ENCODE results near the gene GOLGA6L7.
"Not testable (repeated sequence)": the region's sequence is repeated elsewhere in the genome, so short reads cannot be mapped to it uniquely, and the experiment has no call there.

Gene GOLGA6L7

DNA sequence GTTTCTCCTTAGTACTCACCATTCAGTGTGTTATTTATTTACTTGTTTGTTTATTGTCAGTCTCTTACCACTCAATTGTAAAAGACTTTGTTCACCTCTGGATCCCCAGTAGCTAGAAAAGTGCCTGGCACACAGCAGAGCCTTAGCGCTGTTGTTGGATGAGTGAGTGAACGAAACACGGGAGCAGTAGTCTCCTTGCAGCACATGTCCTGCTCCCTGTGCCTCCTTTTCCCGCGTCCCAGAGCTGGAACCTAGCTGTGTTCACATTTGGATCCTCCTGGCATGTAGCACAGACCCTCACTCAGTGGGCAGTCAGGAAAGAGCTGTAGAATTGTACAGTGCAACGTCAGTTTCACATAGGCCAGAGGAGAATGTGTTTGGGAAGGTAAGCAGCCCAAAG, 41.4 kb upstream of the GOLGA6L7 start:
- not testable (repeated sequence) for H3K9me3 ChIP-seq (ENCODE audit: control insufficient read depth, insufficient read depth, low read depth, low read length); H3K36me3 ChIP-seq (ENCODE audit: control insufficient read depth, insufficient read depth, low read length); H3K4me3 ChIP-seq (ENCODE audit: low read depth, low read length); H3K27ac ChIP-seq (ENCODE audit: low read depth, low read length); H3K9ac ChIP-seq (ENCODE audit: low read length)
- H3K4me1 ChIP-seq (ENCODE audit: control insufficient read depth, insufficient read depth, low read length) = peaks cover 14% of the 10 kb centered on the region
- peaks cover 30% of the 10 kb centered on the region for H3K27me3 ChIP-seq (ENCODE audit: control insufficient read depth, insufficient read depth, low read length)

DNA sequence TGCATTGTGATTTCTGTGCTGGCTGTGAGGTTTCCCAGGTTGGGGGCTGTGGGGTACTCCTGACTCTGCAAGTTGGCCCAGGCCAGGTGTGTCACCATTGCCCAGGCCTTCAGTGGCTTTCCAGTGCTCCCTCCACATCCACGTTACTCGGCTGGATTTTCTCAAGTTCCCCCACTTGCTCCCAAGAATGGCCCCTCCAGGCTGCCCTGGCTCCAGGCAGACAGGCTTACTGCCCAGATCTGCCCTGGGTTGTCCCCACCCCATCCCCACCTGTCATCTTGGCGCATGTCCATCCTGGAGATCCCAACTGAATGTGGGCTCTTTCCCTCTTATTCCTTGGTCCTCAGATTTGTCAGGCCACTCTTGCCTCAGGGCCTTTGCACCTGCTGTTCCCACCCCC, 40.9 kb upstream of the GOLGA6L7 start:
- Histone ChIP-seq H3K36me3 (ENCODE audit: control insufficient read depth, insufficient read depth, low read length) (no peaks in the 10 kb centered on the region), H3K27ac (ENCODE audit: low read depth, low read length) (no peak overlapping the region), H3K9me3 (ENCODE audit: control insufficient read depth, insufficient read depth, low read depth, low read length) (no peaks in the 10 kb centered on the region), H3K4me1 (ENCODE audit: control insufficient read depth, insufficient read depth, low read length) (peaks cover 16% of the 10 kb centered on the region), H3K9ac (ENCODE audit: low read length) (no peak overlapping the region), H3K27me3 (ENCODE audit: control insufficient read depth, insufficient read depth, low read length) (peaks cover 35% of the 10 kb centered on the region), H3K4me3 (ENCODE audit: low read depth, low read length) (no peak overlapping the region)

DNA sequence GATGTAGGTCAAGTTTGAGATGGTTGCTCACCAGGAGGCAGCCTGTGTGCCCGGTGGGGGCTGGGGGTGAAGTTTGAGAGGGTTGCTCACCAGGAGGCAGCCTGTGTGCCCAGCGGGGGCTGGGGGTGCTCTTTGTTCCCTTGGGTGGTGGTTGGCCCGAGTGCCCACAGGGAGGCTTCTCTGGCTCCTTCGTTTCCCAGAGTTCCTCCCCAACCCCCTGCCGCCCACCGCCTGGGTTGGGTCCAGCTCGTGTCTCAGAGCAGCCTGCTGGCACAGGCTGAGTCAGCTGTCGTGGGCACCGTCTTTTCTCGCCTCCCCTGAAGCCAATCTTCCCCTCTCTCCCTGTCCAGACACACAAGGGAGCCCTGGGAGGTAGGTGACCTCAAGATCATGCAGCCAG, 40.5 kb upstream of the GOLGA6L7 start:
- Histone ChIP-seq H3K27ac (ENCODE audit: low read depth, low read length) (no peak overlapping the region), H3K9me3 (ENCODE audit: control insufficient read depth, insufficient read depth, low read depth, low read length) (no peaks in the 10 kb centered on the region), H3K9ac (ENCODE audit: low read length) (no peak overlapping the region), H3K4me3 (ENCODE audit: low read depth, low read length) (no peak overlapping the region), H3K4me1 (ENCODE audit: control insufficient read depth, insufficient read depth, low read length) (peaks cover 16% of the 10 kb centered on the region), H3K36me3 (ENCODE audit: control insufficient read depth, insufficient read depth, low read length) (no peaks in the 10 kb centered on the region), H3K27me3 (ENCODE audit: control insufficient read depth, insufficient read depth, low read length) (peaks cover 39% of the 10 kb centered on the region)

DNA sequence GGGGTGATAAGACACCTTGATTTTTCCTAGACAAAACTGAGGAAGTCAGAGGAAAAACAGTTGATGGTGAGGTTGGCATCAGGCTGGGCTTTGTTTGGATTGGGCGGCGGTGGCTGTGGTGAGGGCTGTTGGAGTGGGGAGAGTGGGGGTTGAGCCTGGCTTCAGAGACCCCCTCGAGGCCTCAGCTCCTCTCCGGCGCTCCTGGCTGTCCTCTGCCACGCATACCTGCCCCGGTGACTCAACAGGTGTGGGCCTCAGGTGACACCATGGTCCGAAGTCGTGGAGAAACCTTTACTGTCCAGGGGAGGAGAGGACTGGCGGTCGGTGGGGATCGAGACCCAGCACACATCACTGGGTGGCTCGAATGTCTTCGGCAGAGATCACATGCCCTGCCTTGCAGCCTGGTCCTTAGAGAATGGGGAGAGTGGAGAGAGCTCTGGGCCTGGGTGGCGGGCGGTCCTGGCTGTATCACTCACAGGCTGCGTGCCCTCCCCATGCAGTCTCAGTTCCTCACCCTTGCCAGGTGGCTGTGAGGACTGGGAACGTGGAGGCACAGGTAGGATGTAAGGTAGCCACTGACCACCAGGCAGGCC, 40.0 kb upstream of the GOLGA6L7 start:
- H3K36me3 ChIP-seq (ENCODE audit: control insufficient read depth, insufficient read depth, low read length) = no peaks in the 10 kb centered on the region

DNA sequence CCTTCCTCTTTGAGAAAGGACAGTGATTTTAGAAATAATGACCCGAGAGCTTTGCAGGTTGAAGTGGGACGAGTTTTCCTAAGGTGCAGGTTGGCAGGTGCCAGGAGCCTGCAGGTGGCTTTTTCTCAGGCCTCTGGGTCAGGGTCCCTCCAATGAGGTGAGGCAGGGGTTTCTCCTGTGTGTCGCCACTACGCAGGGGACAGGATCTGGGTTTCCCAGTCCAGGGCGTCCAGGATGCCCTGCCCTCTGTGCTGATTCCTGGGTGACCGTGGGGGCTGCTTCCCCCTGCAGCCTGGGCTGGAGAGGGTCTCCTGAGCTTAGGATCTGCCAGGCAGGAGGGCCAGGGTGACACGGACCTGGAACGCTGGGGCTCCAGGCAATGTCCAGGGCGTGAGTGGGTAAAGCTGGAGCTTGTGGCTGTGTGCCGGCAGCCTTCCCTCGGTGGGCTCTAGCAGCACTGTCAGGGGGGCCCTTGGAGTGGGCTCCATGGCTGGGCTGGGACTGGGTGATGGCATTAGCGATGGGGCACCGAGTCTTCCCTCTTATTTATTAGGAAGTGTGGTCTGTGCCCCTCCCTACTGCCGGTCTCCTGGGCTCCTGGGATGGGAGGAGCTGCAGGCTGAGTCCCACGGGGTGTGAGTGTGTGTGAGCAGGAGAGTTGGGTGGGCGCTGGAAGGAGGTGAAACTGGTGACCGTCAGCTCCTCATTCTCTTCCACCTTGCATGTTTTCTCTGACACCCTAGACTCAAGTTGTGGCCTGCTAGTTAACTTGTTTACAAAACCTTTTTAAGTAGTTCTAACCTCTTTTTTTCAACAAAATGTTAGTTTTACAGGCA, 39.1 kb upstream of the GOLGA6L7 start:
- Histone ChIP-seq H3K27ac (ENCODE audit: low read depth, low read length) (no peak overlapping the region), H3K4me3 (ENCODE audit: low read depth, low read length) (no peak overlapping the region)

More for the DNA sequence above, 40.0 kb upstream of the GOLGA6L7 start:
- Histone ChIP-seq H3K9ac (ENCODE audit: low read length) (no peak overlapping the region), H3K4me1 (ENCODE audit: control insufficient read depth, insufficient read depth, low read length) (peaks cover 16% of the 10 kb centered on the region), H3K27ac (ENCODE audit: low read depth, low read length) (no peak overlapping the region), H3K9me3 (ENCODE audit: control insufficient read depth, insufficient read depth, low read depth, low read length) (no peaks in the 10 kb centered on the region), H3K4me3 (ENCODE audit: low read depth, low read length) (no peak overlapping the region), H3K27me3 (ENCODE audit: control insufficient read depth, insufficient read depth, low read length) (peaks cover 39% of the 10 kb centered on the region)

DNA sequence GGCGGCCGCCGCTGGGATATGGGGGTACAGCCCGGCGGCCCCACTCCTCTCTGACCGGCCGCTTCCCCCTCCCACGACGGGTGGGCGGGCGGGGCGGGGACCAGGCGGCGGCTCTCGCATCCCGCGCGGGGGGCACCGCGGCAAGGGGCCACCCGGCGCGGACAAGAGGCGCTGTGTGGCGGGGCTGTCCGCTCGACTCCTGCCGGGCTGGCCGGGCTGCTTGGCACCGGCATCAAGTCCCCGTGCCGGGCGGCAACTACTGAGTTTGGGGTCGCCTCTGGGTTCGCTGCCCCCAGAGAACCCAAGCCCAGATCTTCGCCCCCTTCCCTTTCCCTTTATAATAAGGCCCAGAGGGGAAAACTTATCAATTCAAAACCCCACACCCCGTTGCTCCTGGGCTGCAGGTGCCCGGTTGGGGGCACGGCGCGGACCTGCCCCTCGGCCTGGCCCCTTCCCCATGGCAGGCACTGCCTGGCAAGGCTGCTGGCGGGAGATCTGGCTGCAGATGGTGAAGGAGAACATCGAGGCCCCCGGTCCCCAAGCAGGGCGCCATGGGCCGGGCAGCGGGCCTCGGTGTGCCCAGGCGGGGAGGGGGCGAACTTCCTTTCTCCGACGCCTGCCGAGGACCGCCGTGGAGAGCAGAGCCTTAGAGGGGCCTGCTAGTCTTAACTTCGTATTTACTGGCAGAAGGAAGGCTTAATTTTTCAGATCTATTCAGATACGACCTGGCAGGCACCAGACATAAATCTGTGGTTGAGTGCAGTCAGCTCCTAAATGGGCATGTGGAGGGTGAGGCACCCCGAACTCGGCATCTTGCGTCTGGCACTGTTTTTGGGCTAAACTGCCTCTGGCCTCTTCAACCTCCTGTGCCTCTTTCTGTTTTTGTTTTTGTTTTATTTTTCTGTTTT, 38.2 kb upstream of the GOLGA6L7 start:
- Histone ChIP-seq H3K36me3 (ENCODE audit: control insufficient read depth, insufficient read depth, low read length) (no peaks in the 10 kb centered on the region), H3K9me3 (ENCODE audit: control insufficient read depth, insufficient read depth, low read depth, low read length) (no peaks in the 10 kb centered on the region), H3K27ac (ENCODE audit: low read depth, low read length) (no peak overlapping the region), H3K4me3 (ENCODE audit: low read depth, low read length) (peak overlapping the region; percentile 67), H3K27me3 (ENCODE audit: control insufficient read depth, insufficient read depth, low read length) (peaks cover 39% of the 10 kb centered on the region), H3K9ac (ENCODE audit: low read length) (peak overlapping the region; percentile 72), H3K4me1 (ENCODE audit: control insufficient read depth, insufficient read depth, low read length) (peaks cover 16% of the 10 kb centered on the region)

More for the DNA sequence above, 39.1 kb upstream of the GOLGA6L7 start:
- Histone ChIP-seq H3K9ac (ENCODE audit: low read length) (no peak overlapping the region), H3K9me3 (ENCODE audit: control insufficient read depth, insufficient read depth, low read depth, low read length) (no peaks in the 10 kb centered on the region), H3K4me1 (ENCODE audit: control insufficient read depth, insufficient read depth, low read length) (peaks cover 16% of the 10 kb centered on the region), H3K36me3 (ENCODE audit: control insufficient read depth, insufficient read depth, low read length) (no peaks in the 10 kb centered on the region), H3K27me3 (ENCODE audit: control insufficient read depth, insufficient read depth, low read length) (peaks cover 39% of the 10 kb centered on the region)

DNA sequence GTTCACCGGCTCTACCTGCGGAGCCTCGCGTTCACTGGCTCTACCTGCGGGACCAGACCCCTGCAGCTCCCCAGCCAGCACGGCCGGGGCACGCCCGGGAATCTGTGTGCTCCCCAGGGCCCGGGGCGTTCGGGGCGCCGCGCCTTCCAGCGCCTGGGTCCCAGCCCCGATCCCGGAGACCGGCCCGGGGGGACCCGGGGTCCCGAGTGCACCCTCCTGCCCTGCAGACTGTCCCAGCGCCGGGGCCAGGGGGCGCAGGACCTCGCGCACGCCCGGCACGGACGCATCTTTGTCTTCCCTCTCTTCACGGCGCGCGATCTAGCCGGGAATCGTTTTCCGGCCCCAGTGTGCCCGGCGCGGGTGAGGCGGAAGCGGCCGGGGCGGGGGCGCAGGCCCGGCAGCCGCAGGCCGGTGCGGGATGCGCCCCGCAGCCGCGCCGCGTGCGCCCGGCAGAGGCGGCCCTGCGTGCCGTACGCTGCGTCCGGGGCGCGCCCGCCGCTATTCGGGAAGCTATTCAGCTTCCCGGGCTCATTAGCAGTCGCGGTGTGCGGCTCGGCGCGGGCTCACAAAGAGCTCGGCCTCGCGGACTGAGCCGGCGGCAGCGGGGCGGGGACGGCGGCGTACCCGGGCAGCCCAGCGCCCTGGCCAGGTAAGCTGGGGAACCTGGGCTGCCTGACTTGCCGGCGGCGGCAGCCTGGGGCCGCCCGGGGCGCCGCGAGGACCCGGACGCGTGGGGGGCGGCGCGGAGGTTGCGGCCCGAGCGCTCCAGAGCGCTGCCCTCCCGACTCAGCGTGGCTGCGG, 37.4 kb upstream of the GOLGA6L7 start, which contains the start of gene APBA2:
Gene APBA2 (plus strand): TSS at position 345 of the 801 bp plus-strand sequence. CDS start 167,911 bp downstream, outside the sequence.
- H3K27me3 ChIP-seq (ENCODE audit: control insufficient read depth, insufficient read depth, low read length) = peaks cover 39% of the 10 kb centered on the region
- H3K4me1 ChIP-seq (ENCODE audit: control insufficient read depth, insufficient read depth, low read length) = peaks cover 16% of the 10 kb centered on the region
- no peaks in the 10 kb centered on the region for H3K9me3 ChIP-seq (ENCODE audit: control insufficient read depth, insufficient read depth, low read depth, low read length)
- H3K4me3 ChIP-seq (ENCODE audit: low read depth, low read length) = peak within 1 kb of the TSS; percentile 67
- H3K36me3 ChIP-seq (ENCODE audit: control insufficient read depth, insufficient read depth, low read length) = no peaks in the 10 kb centered on the region
- H3K27ac ChIP-seq (ENCODE audit: low read depth, low read length) = no peak within 1 kb of the TSS
- peak within 1 kb of the TSS; percentile 72 for H3K9ac ChIP-seq (ENCODE audit: low read length)

DNA sequence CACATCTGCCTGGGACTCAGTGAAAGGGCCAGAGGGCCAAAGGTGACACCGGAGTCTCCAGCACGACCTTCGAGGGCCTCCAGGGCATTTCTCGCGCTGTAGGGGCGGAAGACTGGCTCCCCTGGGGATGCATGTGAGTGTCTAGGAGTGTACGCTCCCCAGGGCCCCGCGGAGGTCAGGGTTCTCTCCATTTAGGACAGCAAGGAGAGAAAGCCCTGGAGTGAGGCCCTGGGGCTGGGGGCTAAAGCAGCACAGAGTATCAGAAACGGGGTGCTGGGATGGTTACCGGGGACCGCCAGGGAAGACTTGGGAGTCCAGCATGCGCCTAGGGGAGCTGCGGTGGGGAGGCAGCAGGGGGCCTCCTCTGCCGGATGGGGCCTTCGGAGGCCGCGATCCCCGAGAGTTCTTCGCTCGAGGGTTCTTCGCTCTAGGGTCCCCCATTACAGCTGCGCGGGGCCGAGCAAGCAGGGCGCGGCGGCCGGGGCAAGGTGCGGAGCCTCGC, 36.7 kb upstream of the GOLGA6L7 start:
- no peak overlapping the region for H3K27ac ChIP-seq (ENCODE audit: low read depth, low read length)
- no peaks in the 10 kb centered on the region for H3K9me3 ChIP-seq (ENCODE audit: control insufficient read depth, insufficient read depth, low read depth, low read length)
- H3K4me1 ChIP-seq (ENCODE audit: control insufficient read depth, insufficient read depth, low read length) = peaks cover 16% of the 10 kb centered on the region
- H3K27me3 ChIP-seq (ENCODE audit: control insufficient read depth, insufficient read depth, low read length) = peaks cover 39% of the 10 kb centered on the region
- H3K36me3 ChIP-seq (ENCODE audit: control insufficient read depth, insufficient read depth, low read length) = no peaks in the 10 kb centered on the region
- H3K4me3 ChIP-seq (ENCODE audit: low read depth, low read length) = peak overlapping the region; percentile 67
- H3K9ac ChIP-seq (ENCODE audit: low read length) = peak overlapping the region; percentile 72

DNA sequence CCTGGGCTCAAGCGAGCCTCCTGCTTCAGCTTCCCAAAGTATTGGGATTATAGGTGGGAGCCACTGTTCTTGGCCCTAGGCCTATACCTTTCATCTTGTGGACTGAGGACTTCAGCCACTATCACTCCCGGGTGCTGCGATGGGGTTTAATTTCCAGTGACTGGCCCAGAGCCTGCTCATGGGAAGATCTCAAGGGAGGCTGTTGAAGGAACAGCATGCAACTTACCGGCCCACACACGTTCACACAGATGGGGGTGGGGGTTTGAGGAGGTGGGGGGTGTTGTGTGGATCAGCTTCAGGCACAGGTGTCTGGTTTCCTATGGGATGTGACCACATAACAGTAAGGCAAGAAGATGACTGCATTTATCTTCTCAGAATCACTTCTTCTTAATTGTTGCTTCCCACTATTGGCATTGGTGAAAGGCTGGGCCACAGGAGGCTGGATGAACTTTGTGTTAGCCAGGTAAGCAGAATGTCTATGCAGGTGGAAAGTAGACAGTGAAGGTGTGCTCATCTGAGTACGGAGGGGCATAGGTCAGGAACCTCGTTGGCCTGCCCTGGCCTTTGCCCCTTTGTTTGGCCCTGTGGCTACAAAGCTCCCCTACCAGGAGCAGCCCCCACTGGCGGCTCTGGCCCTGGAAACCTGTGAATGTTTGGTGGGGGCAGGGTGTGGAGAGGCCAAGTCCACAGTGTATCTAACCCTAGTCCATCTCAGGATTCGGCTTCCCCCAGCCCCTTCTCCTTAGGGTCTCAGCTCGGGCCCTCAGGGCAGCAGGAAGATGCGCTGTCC, 35.9 kb upstream of the GOLGA6L7 start:
- no peak overlapping the region for H3K4me3 ChIP-seq (ENCODE audit: low read depth, low read length)
- H3K9me3 ChIP-seq (ENCODE audit: control insufficient read depth, insufficient read depth, low read depth, low read length) = no peaks in the 10 kb centered on the region
- H3K9ac ChIP-seq (ENCODE audit: low read length) = no peak overlapping the region
- H3K4me1 ChIP-seq (ENCODE audit: control insufficient read depth, insufficient read depth, low read length) = peaks cover 16% of the 10 kb centered on the region
- H3K27me3 ChIP-seq (ENCODE audit: control insufficient read depth, insufficient read depth, low read length) = peaks cover 39% of the 10 kb centered on the region
- no peaks in the 10 kb centered on the region for H3K36me3 ChIP-seq (ENCODE audit: control insufficient read depth, insufficient read depth, low read length)
- H3K27ac ChIP-seq (ENCODE audit: low read depth, low read length) = no peak overlapping the region
